Thyroid gland (tissue), 4 donors: ENCODE results near the gene ADCY3.

ENCODE experiments used
- CTCF ChIP-seq, 6 experiments: fragments of 200-600 bp in 3 of 6; fragments of 450-650 bp in 3 of 6; sonication (generic) in 3 of 6; IDR thresholded peaks; one replicate each; pipeline ENCODE4 v1.5.1; 2016 to 2019; ENCODE audit warnings: antibody characterized with exemption in 6 of 6, mild to moderate bottlenecking in 2 of 6, inconsistent platforms in 1 of 6, moderate library complexity in 1 of 6
- POLR2A ChIP-seq, 2 donors: fragments of 450-650 bp; IDR thresholded peaks; one replicate each; pipeline ENCODE4 v1.6.1; 2017; ENCODE audit warnings: antibody characterized with exemption in 2 of 2, mild to moderate bottlenecking in 2 of 2, moderate library complexity in 1 of 2

DNA sequence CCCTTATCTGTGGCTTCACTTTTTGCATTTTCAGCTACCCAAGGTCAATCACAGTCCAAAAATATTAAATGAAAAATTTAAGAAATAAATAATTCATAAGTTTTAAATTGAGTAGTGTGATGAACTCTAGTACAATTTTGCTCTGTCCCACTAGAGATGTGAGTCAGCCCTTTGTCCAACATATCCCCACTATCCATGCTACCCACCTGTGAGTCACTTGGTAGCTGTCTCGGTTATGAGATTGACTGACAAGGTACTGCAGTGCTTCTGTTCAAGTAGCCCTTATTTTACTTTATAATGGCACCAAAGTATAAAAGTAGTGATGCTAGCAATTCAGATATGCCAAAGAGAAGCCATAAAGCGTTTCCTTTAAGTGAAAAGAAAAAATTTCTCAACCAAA is 28.8 kb downstream of the ADCY3 start:
- TF ChIP-seq CTCF (IDR thresholded peaks at IDR 0.05) (no peak), POLR2A (IDR thresholded peaks at IDR 0.05) (no peak)
